AG10803 (cell line): Measurements from ENCODE around the gene DLGAP1.

Experiments
- DNase-seq: peaks from one replicate; pipeline ENCODE4 v3.0.0; 2010; ENCODE audit warnings: low read depth
- H3K4me3 ChIP-seq: 2 replicates; pipeline ENCODE4 v1.5.1; 2011; ENCODE audit warnings: mild to moderate bottlenecking, low read length, control low read depth
- TF ChIP-seq, protein P1 (sequence below): conservative IDR thresholded peaks from 2 replicates; pipeline ENCODE4 v1.5.1; 2011; ENCODE audit warnings: mild to moderate bottlenecking, low read length, control low read depth, inconsistent platforms

DLGAP1 gene

GRCh38 chr18:3560755-3561154, 894.4 kb downstream of the DLGAP1 start:
- H3K4me3 ChIP-seq, result no peak overlapping the region
- TF ChIP-seq, protein P1, sequence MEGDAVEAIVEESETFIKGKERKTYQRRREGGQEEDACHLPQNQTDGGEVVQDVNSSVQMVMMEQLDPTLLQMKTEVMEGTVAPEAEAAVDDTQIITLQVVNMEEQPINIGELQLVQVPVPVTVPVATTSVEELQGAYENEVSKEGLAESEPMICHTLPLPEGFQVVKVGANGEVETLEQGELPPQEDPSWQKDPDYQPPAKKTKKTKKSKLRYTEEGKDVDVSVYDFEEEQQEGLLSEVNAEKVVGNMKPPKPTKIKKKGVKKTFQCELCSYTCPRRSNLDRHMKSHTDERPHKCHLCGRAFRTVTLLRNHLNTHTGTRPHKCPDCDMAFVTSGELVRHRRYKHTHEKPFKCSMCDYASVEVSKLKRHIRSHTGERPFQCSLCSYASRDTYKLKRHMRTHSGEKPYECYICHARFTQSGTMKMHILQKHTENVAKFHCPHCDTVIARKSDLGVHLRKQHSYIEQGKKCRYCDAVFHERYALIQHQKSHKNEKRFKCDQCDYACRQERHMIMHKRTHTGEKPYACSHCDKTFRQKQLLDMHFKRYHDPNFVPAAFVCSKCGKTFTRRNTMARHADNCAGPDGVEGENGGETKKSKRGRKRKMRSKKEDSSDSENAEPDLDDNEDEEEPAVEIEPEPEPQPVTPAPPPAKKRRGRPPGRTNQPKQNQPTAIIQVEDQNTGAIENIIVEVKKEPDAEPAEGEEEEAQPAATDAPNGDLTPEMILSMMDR, result no peak
- no peak for DNase-seq

DNA sequence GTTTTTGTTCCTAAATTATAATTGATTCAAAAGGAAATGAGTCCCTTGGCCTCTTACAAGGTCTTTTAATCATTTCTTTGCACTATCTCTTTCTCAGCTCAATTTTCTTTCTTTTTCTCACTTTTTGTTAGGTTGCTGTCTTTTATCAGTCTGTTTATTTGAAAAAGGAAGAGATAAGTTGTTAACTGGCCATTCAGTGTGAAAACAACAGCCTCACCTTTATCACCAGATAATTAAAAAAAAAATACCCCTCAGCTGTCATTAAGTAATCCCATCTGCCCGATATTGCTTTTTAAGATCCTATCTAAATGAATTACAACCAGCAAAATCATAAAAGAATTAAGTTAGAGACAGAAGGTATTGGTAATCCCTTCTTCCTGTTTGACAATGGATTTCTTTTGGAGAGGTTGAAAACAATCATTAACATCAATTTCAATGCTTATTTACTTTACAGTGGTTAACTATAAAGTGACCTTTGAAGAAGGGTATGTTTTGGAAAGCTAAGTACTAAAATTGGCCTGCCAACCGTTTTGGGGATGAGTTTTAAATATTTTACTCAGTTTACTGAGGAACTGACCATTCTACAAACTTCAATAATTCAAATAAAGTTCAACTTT, 900.2 kb downstream of the DLGAP1 start:
- no peak for DNase-seq
- TF ChIP-seq, protein P1, result no peak
- no peak overlapping the region for H3K4me3 ChIP-seq

- DNase-seq, result no peak
- H3K4me3 ChIP-seq, result no peak overlapping the region
Measured at GRCh38 chr18:3554091-3554601, 901.0 kb downstream of the DLGAP1 start.

GRCh38 chr18:3552305-3552704, 902.8 kb downstream of the DLGAP1 start:
- no peak overlapping the region for H3K4me3 ChIP-seq
- TF ChIP-seq, protein P1, result no peak
- no peak for DNase-seq

More at GRCh38 chr18:3554091-3554601, 901.0 kb downstream of the DLGAP1 start:
- TF ChIP-seq, protein P1, result no peak

DNA sequence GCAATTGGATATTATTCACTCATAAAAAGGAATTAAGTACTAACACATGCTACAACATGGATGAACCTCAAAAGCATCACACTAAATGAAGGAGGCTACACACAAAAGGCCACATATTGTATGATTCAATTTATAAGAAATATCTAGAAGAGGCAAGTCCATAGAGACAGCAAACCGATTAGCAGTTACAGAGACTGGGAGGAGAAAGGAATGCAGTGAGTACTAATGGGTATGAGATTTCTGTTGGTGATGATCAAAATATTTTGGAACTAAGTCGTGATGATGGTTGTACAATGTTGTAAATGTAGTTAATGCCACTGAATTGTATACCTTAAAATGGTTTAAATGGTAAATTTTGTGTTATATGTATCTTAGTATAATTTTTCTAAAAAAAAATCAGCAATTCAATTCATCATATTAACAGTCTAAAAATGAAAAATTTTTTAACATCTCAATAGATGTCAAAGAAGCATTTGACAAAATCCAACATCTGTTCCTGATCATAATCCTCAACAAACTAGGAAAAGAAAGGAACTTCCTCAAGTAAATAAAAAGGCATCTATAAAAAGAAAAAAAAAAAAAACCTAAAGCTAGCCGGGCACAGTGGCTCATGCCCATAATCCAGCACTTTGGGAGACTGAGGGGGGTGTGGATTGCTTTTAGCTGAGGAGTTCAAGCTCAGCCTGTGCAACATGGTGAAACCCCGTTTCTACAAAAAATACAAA, 907.1 kb downstream of the DLGAP1 start:
- H3K4me3 ChIP-seq, result no peak overlapping the region
- DNase-seq, result peak; percentile 49
- TF ChIP-seq, protein P1, result no peak

DNA sequence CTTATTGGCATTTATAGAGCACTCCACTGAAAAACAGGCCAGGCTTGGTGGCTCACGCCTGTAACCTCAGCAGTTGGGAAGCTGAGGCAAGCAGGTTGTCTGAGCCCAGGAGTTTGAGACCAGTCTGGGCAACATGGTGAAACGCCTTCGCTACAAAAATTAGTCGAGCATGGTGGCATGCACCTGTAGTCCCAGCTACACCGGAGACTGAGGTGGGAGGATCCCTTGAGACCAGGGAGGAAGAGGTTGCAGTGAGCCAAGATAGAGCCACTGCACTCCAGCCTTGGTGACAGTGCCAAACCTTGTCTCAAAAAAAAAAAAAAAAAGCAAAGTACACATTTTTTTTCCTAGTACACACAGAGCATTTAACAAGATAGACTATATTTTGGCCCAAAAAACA, 909.0 kb downstream of the DLGAP1 start:
- no peak for DNase-seq
- TF ChIP-seq, protein P1, result no peak
- no peak overlapping the region for H3K4me3 ChIP-seq

GRCh38 chr18:3544537-3544936, 910.6 kb downstream of the DLGAP1 start:
- TF ChIP-seq, protein P1, result no peak
- H3K4me3 ChIP-seq, result no peak overlapping the region
- DNase-seq, result no peak
